GM23338 (cell line): Measurements from ENCODE around the gene RBMXL3. TPM values are rescaled to one million over a fixed set of nuclear protein-coding genes. Genes with fewer than 3 reads are reported as not detected.
"Not testable (repeated sequence)": the region's sequence is repeated elsewhere in the genome, so short reads cannot be mapped to it uniquely, and the experiment has no call there.

Experiments used
- ATAC-seq: fragments of 200-7000 bp; cut with Tn5 transposase; 3 replicates; pipeline ENCODE4 v1.9.1; 2020
- DNase-seq: peaks from one replicate; pipeline ENCODE4 v3.0.0-alpha.2; 2015; ENCODE audit warnings: low spot score
- H2AFZ ChIP-seq: fragments of 200-600 bp; sonication (generic); 2 replicates; pipeline ENCODE4 v1.8.0; 2016; ENCODE audit warnings: antibody characterized with exemption, mild to moderate bottlenecking, moderate library complexity
- H3F3A ChIP-seq: fragments of 200-600 bp; sonication (generic); replicated peaks from 2 replicates; pipeline ENCODE4 v1.8.0; 2017; ENCODE audit warnings: antibody characterized with exemption, mixed run types, low read depth
- H3K27ac ChIP-seq: fragments of 200-600 bp; sonication (generic); 2 replicates; pipeline ENCODE4 v1.6.1; 2016; ENCODE audit warnings: low read depth
- H3K27me3 ChIP-seq: fragments of 200-600 bp; sonication (generic); 2 replicates; pipeline ENCODE4 v1.8.0; 2016; ENCODE audit warnings: mild to moderate bottlenecking, mixed run types, moderate library complexity; ENCODE audit not compliant: insufficient read depth
- H3K36me3 ChIP-seq: fragments of 200-600 bp; sonication (generic); 2 replicates; pipeline ENCODE4 v1.8.0; 2016; ENCODE audit warnings: mild to moderate bottlenecking; ENCODE audit not compliant: insufficient read depth
- H3K4me1 ChIP-seq: fragments of 200-600 bp; sonication (generic); 2 replicates; pipeline ENCODE4 v1.8.0; 2016; ENCODE audit warnings: mild to moderate bottlenecking, moderate library complexity; ENCODE audit not compliant: insufficient read depth
- H3K4me2 ChIP-seq: fragments of 200-600 bp; sonication (generic); 2 replicates; pipeline ENCODE4 v1.7.1; 2017; ENCODE audit warnings: mixed run types
- H3K4me3 ChIP-seq: fragments of 200-600 bp; sonication (generic); 2 replicates; pipeline ENCODE4 v1.6.1; 2016; ENCODE audit warnings: mixed run types
- H3K79me2 ChIP-seq: fragments of 200-600 bp; sonication (generic); replicated peaks from 2 replicates; pipeline ENCODE4 v1.8.0; 2017; ENCODE audit warnings: mild to moderate bottlenecking; ENCODE audit not compliant: insufficient read depth
- H3K9me2 ChIP-seq: fragments of 200-600 bp; sonication (generic); 2 replicates; pipeline ENCODE4 v1.8.0; 2017; ENCODE audit not compliant: insufficient read depth
- H4K20me1 ChIP-seq: fragments of 200-600 bp; sonication (generic); replicated peaks from 2 replicates; pipeline ENCODE4 v1.8.0; 2017; ENCODE audit warnings: mild to moderate bottlenecking; ENCODE audit not compliant: insufficient read depth
- H3K27ac Mint-ChIP-seq: 2 replicates; pipeline ENCODE4 v1.8.0; 2020; ENCODE audit warnings: inconsistent platforms, mild to moderate bottlenecking, moderate library complexity, mixed read lengths
- H3K27me3 Mint-ChIP-seq: 3 replicates; pipeline ENCODE4 v1.8.0; 2022; ENCODE audit warnings: low read depth, mild to moderate bottlenecking, moderate library complexity, mixed read lengths, inconsistent platforms; ENCODE audit not compliant: insufficient read depth, poor library complexity
- H3K36me3 Mint-ChIP-seq: 3 replicates; pipeline ENCODE4 v1.8.0; 2021; ENCODE audit warnings: low read depth, mild to moderate bottlenecking, inconsistent platforms, moderate library complexity, mixed read lengths
- H3K4me1 Mint-ChIP-seq: 3 replicates; pipeline ENCODE4 v1.8.0; 2020; ENCODE audit warnings: mild to moderate bottlenecking, inconsistent platforms, mixed read lengths
- H3K4me3 Mint-ChIP-seq: 3 replicates; pipeline ENCODE4 v1.8.0; 2021; ENCODE audit warnings: moderate library complexity, mild to moderate bottlenecking, inconsistent platforms, mixed read lengths
- H3K9me3 Mint-ChIP-seq: 3 replicates; pipeline ENCODE4 v1.8.0; 2020; ENCODE audit warnings: moderate library complexity, mild to moderate bottlenecking, inconsistent platforms, mixed read lengths
- CTCF ChIP-seq, 2 experiments: fragments of 200-600 bp in 1 of 2; sonication (generic) in 1 of 2; conservative IDR thresholded peaks; 2 replicates each; pipeline versions ENCODE4 v1.5.1 to v1.6.1; 2016 to 2017; ENCODE audit warnings: antibody characterized with exemption in 2 of 2, low read depth in 2 of 2, mild to moderate bottlenecking in 2 of 2, moderate library complexity in 1 of 2
- JUNB ChIP-seq: IDR thresholded peaks from one replicate; pipeline ENCODE4 v1.6.1; 2016; ENCODE audit warnings: antibody characterized with exemption; ENCODE audit not compliant: unreplicated experiment
- NANOG ChIP-seq: IDR thresholded peaks from 2 replicates; pipeline ENCODE4 v1.6.1; 2016; ENCODE audit warnings: antibody characterized with exemption, borderline replicate concordance
- polyA plus RNA-seq: library from polyadenylated mRNA; unstranded; fragments of >200 nt; fragmentation: Nextera tagmentation; extraction: Ambion mirVana; gene quantifications from 2 replicates; pipeline ENCODE4 v1.2.1, GENCODE V29; 2016
- total RNA-seq: library from RNA; depleted of rRNA; stranded (reverse); fragments of >200 nt; shearing (Covaris generic); gene quantifications from 2 replicates; pipeline ENCODE4 v1.2.3, GENCODE V29; 2014
- TF ChIP-seq, protein P1 (sequence below): IDR thresholded peaks from 2 replicates; pipeline ENCODE4 v1.6.1; 2016; ENCODE audit warnings: antibody characterized with exemption

Gene RBMXL3
- total and polyA plus RNA-seq, 2 experiments from 2014 or later = not detected

- Histone ChIP-seq H3K4me3 (no peak overlapping the region), H2AFZ (no peak overlapping the region), H4K20me1 (no peaks in the 10 kb centered on the region; the same call in 1 of the 2 replicates), H3K27me3 (no peaks in the 10 kb centered on the region), H3K9me2 (no peaks in the 10 kb centered on the region), H3F3A (no peaks in the 10 kb centered on the region), H3K79me2 (no peaks in the 10 kb centered on the region), H3K36me3 (no peaks in the 10 kb centered on the region), H3K4me1 (no peaks in the 10 kb centered on the region), H3K4me2 (no peak overlapping the region), H3K27ac (no peak overlapping the region)
- Mint-ChIP-seq H3K27ac (no peak overlapping the region), H3K9me3 (peaks cover 13% of the 10 kb centered on the region), H3K4me3 (no peak overlapping the region), H3K27me3 (peaks cover 1% of the 10 kb centered on the region), H3K36me3 (peaks cover 11% of the 10 kb centered on the region; the same call in 2 of the 3 replicates), H3K4me1 (no peaks in the 10 kb centered on the region; the same call in 2 of the 3 replicates)
- DNase-seq (no peak), ATAC-seq (no peak)
- TF ChIP-seq, protein P1, sequence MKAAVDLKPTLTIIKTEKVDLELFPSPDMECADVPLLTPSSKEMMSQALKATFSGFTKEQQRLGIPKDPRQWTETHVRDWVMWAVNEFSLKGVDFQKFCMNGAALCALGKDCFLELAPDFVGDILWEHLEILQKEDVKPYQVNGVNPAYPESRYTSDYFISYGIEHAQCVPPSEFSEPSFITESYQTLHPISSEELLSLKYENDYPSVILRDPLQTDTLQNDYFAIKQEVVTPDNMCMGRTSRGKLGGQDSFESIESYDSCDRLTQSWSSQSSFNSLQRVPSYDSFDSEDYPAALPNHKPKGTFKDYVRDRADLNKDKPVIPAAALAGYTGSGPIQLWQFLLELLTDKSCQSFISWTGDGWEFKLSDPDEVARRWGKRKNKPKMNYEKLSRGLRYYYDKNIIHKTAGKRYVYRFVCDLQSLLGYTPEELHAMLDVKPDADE = no peak
- TF ChIP-seq NANOG (no peak), CTCF (conservative IDR thresholded peaks at IDR 0.05; ENCODE audit: low read depth in 2 of 2) (no peak), JUNB (no peak)
These were observed 25.4 kb downstream of the RBMXL3 start for GRCh38 chrX:115214605-115215004.

- DNase-seq, H3K79me2 ChIP-seq, H3K27me3 Mint-ChIP-seq, H4K20me1 ChIP-seq, H3K27me3 ChIP-seq, H3K9me2 ChIP-seq, H3K4me3 ChIP-seq, H2AFZ ChIP-seq, H3K4me2 ChIP-seq, H3K4me1 ChIP-seq, H3K36me3 ChIP-seq, H3K27ac Mint-ChIP-seq, H3K27ac ChIP-seq, ATAC-seq, H3K9me3 Mint-ChIP-seq, H3K4me3 Mint-ChIP-seq, H3F3A ChIP-seq, H3K4me1 Mint-ChIP-seq, H3K36me3 Mint-ChIP-seq: not testable (repeated sequence)
These were observed 28.1 kb downstream of the RBMXL3 start for GRCh38 chrX:115217346-115217745.

GRCh38 chrX:115226929-115227328 is 37.7 kb downstream of the RBMXL3 start:
- no peaks in the 10 kb centered on the region for H3K9me3 Mint-ChIP-seq

More at GRCh38 chrX:115226929-115227328, 37.7 kb downstream of the RBMXL3 start:
- Histone ChIP-seq H3K36me3 (no peaks in the 10 kb centered on the region), H4K20me1 (no peaks in the 10 kb centered on the region), H3K27me3 (no peaks in the 10 kb centered on the region), H3K4me3 (no peak overlapping the region), H3K4me2 (no peak overlapping the region), H3K79me2 (peaks cover 8% of the 10 kb centered on the region; the same call in 1 of the 2 replicates), H3F3A (no peaks in the 10 kb centered on the region), H2AFZ (no peak overlapping the region), H3K4me1 (no peaks in the 10 kb centered on the region; the same call in 1 of the 2 replicates), H3K9me2 (no peaks in the 10 kb centered on the region), H3K27ac (no peak overlapping the region)
- no peaks in the 10 kb centered on the region for H3K36me3 Mint-ChIP-seq
- DNase-seq (peak; percentile 63), ATAC-seq (peak; percentile 94)
- H3K4me3 Mint-ChIP-seq = no peak overlapping the region
- peaks cover 21% of the 10 kb centered on the region for H3K4me1 Mint-ChIP-seq
- peaks cover 4% of the 10 kb centered on the region for H3K27me3 Mint-ChIP-seq
- H3K27ac Mint-ChIP-seq = no peak overlapping the region
- TF ChIP-seq CTCF (conservative IDR thresholded peaks at IDR 0.05; ENCODE audit: low read depth in 2 of 2) (peak; percentile 56 to 81), NANOG (no peak)
